Activated T-helper 1 cell treated with anti-CD3 and anti-CD28 coated beads, Interleukin-2, amount 50 U/mL, for 16 hours (primary cell): ENCODE data around the gene TLR3.

Experiments
- DNase-seq, 2 donors: peaks; one replicate each; pipeline ENCODE4 v3.0.0-alpha.2; 2020; ENCODE audit warnings: low read depth in 1 of 2, low spot score in 1 of 2

Gene TLR3

GRCh38 chr4:186104890-186105646, 36.1 kb downstream of the TLR3 start:
- no peak for DNase-seq

- no peak for DNase-seq
These were observed 36.8 kb downstream of the TLR3 start for GRCh38 chr4:186105647-186106321.

- DNase-seq: no peak
These were observed 39.0 kb downstream of the TLR3 start for GRCh38 chr4:186107947-186108346.

- DNase-seq: no peak
These were observed 39.4 kb downstream of the TLR3 start for GRCh38 chr4:186108391-186108790.

- no peak for DNase-seq
These were observed 40.3 kb downstream of the TLR3 start for GRCh38 chr4:186109245-186109644.

- DNase-seq: no peak
These were observed 47.7 kb downstream of the TLR3 start for GRCh38 chr4:186116697-186117096.

GRCh38 chr4:186118582-186118981, 49.6 kb downstream of the TLR3 start:
- no peak for DNase-seq

- DNase-seq: no peak
These were observed 52.1 kb downstream of the TLR3 start for GRCh38 chr4:186121057-186121456.

- DNase-seq: no peak
These were observed 59.9 kb downstream of the TLR3 start for GRCh38 chr4:186128842-186129241.

- DNase-seq: no peak
These were observed 63.0 kb downstream of the TLR3 start for GRCh38 chr4:186131935-186132334.

GRCh38 chr4:186132577-186133242, 63.8 kb downstream of the TLR3 start:
- DNase-seq: no peak

- DNase-seq: no peak
These were observed 65.3 kb downstream of the TLR3 start for GRCh38 chr4:186134257-186134656.

GRCh38 chr4:186134861-186135260, 65.9 kb downstream of the TLR3 start:
- DNase-seq: no peak

- no peak for DNase-seq
These were observed 68.3 kb downstream of the TLR3 start for GRCh38 chr4:186137196-186137794.
